Osteoblast (primary cell): ENCODE results near the gene ZNF32. TPM values are rescaled to one million over a fixed set of nuclear protein-coding genes. Genes with fewer than 3 reads are reported as not detected.
"Not testable (repeated sequence)": the region's sequence is repeated elsewhere in the genome, so short reads cannot be mapped to it uniquely, and the experiment has no call there.

Experiments used
- DNase-seq: peaks from one replicate; pipeline ENCODE4 v3.0.0; 2011; ENCODE audit warnings: low spot score, mixed read lengths; ENCODE audit not compliant: insufficient read length; ENCODE audit errors: missing footprints
- H2AFZ ChIP-seq: 2 replicates; pipeline ENCODE4 v1.6.0; 2011; ENCODE audit warnings: mild to moderate bottlenecking, low read length
- H3K27ac ChIP-seq: 2 replicates; pipeline ENCODE4 v1.5.1; 2011; ENCODE audit warnings: mild to moderate bottlenecking, low read depth, low read length, moderate library complexity
- H3K27me3 ChIP-seq: 2 replicates; pipeline ENCODE4 v1.6.0; 2012; ENCODE audit warnings: mild to moderate bottlenecking, control low read depth, inconsistent platforms, low read length, moderate library complexity; ENCODE audit not compliant: insufficient read depth
- H3K36me3 ChIP-seq: 2 replicates; pipeline ENCODE4 v1.5.1; 2011; ENCODE audit warnings: mild to moderate bottlenecking, low read length, control low read depth, moderate library complexity; ENCODE audit not compliant: insufficient read depth
- H3K4me1 ChIP-seq: 2 replicates; pipeline ENCODE4 v1.5.1; 2011; ENCODE audit warnings: mild to moderate bottlenecking, low read length, control low read depth, moderate library complexity; ENCODE audit not compliant: insufficient read depth
- H3K4me2 ChIP-seq: 2 replicates; pipeline ENCODE4 v1.6.0; 2011; ENCODE audit warnings: mild to moderate bottlenecking, low read length; ENCODE audit not compliant: insufficient read depth
- H3K4me3 ChIP-seq: fragments of 200-600 bp; sonication (generic); 3 replicates; pipeline ENCODE4 v1.5.1; 2012; ENCODE audit warnings: mild to moderate bottlenecking, low read length, inconsistent platforms; ENCODE audit not compliant: insufficient read depth
- H3K79me2 ChIP-seq: 2 replicates; pipeline ENCODE4 v1.6.0; 2012; ENCODE audit warnings: mild to moderate bottlenecking, low read length, control low read depth, inconsistent platforms; ENCODE audit not compliant: insufficient read depth
- H3K9me3 ChIP-seq: 2 replicates; pipeline ENCODE4 v1.5.1; 2011; ENCODE audit warnings: low read depth, low read length, control low read depth
- H4K20me1 ChIP-seq: 2 replicates; pipeline ENCODE4 v1.6.0; 2012; ENCODE audit warnings: mild to moderate bottlenecking, low read length, control low read depth; ENCODE audit not compliant: insufficient read depth
- CTCF ChIP-seq: IDR thresholded peaks from 2 replicates; pipeline ENCODE4 v1.5.1; 2011; ENCODE audit warnings: mild to moderate bottlenecking, low read depth, low read length, moderate library complexity; ENCODE audit errors: extremely low read depth
- total RNA-seq: library from RNA; depleted of rRNA; stranded (reverse); fragments of >200 nt; gene quantifications from 2 replicates; pipeline ENCODE4 v1.2.3, GENCODE V29; 2012

Gene ZNF32
- total RNA-seq, 1 donor: 34.7 TPM

GRCh38 chr10:43606323-43607198, 42.1 kb downstream of the ZNF32 start, which contains the start of gene ZNF485:
Gene ZNF485, plus strand, starts transcription at chr10:43606438. Its CDS starts 613 bp downstream, at chr10:43607051.
- Histone ChIP-seq H3K4me3 (peak within 1 kb of the TSS; percentile 83), H3K4me1 (peaks cover 5% of the 10 kb centered on the region), H3K27me3 (peaks cover 7% of the 10 kb centered on the region), H3K9me3 (no peaks in the 10 kb centered on the region), H3K36me3 (no peaks in the 10 kb centered on the region), H3K27ac (no peak within 1 kb of the TSS), H3K79me2 (no peaks in the 10 kb centered on the region), H4K20me1 (no peaks in the 10 kb centered on the region), H3K4me2 (peak within 1 kb of the TSS; percentile 88), H2AFZ (peak within 1 kb of the TSS; percentile 92)
- DNase-seq: peak; percentile 96
- TF ChIP-seq CTCF: no peak

GRCh38 chr10:43605850-43606322, 42.8 kb downstream of the ZNF32 start:
- Histone ChIP-seq H3K27me3 (peaks cover 7% of the 10 kb centered on the region), H3K27ac (no peak overlapping the region), H3K9me3 (no peaks in the 10 kb centered on the region), H2AFZ (peak overlapping the region; percentile 92), H3K4me1 (peaks cover 5% of the 10 kb centered on the region), H3K4me3 (peak overlapping the region; percentile 83), H3K79me2 (no peaks in the 10 kb centered on the region), H3K36me3 (no peaks in the 10 kb centered on the region), H3K4me2 (peak overlapping the region; percentile 88), H4K20me1 (no peaks in the 10 kb centered on the region)
- no peak for TF ChIP-seq CTCF
- no peak for DNase-seq

GRCh38 chr10:43601576-43601975, 47.1 kb downstream of the ZNF32 start:
- H2AFZ ChIP-seq, DNase-seq, H3K4me3 ChIP-seq: not testable (repeated sequence)

DNA sequence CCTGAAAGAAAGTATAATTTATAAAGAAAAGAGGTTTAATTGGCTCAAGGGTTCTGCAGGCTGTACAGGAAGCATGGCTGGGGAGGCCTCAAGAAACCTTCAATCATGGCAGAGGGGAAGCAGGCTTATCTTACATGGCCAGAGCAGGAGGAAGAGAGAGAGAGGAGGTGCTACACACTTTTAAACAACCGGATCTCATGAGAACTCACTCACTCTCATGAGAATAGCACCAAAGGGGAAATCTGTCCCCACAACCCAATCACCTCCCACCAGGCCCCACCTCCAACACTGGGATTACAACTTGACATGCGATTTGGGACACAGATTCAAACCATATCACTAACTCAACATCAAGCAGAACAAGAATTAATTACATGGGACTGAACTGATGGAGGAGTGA, 49.3 kb downstream of the ZNF32 start:
- Histone ChIP-seq H4K20me1 (no peaks in the 10 kb centered on the region), H3K27me3 (peaks cover 7% of the 10 kb centered on the region), H3K4me3 (no peak overlapping the region), H3K36me3 (no peaks in the 10 kb centered on the region), H3K4me1 (no peaks in the 10 kb centered on the region), H3K9me3 (no peaks in the 10 kb centered on the region), H3K79me2 (no peaks in the 10 kb centered on the region), H2AFZ (no peak overlapping the region), H3K27ac (no peak overlapping the region), H3K4me2 (no peak overlapping the region)
- DNase-seq: no peak
- TF ChIP-seq CTCF: no peak

More at GRCh38 chr10:43601576-43601975, 47.1 kb downstream of the ZNF32 start:
- H3K4me1 ChIP-seq, H3K27me3 ChIP-seq, H3K4me2 ChIP-seq, H3K9me3 ChIP-seq, H3K79me2 ChIP-seq, H4K20me1 ChIP-seq, H3K36me3 ChIP-seq, H3K27ac ChIP-seq: not testable (repeated sequence)
